GM10248 (cell line): Measurements from ENCODE around the gene TCEA2.

Experiments used
- CTCF ChIA-PET: fragments of 300-600 bp; sonication (Branson Sonifier 250); formaldehyde crosslinking; extraction: SDS; loops from one replicate; lab custom pipeline; 2021; ENCODE audit warnings: antibody characterized with exemption; lab: Yijun Ruan, JAX
- POLR2A ChIA-PET: fragments of 350-650 bp; sonication (Branson Sonifier 250); formaldehyde crosslinking; extraction: SDS; loops from one replicate; lab custom pipeline; 2020; ENCODE audit warnings: antibody characterized with exemption; lab: Yijun Ruan, JAX
- DNase-seq: peaks from one replicate; pipeline ENCODE4 v3.0.0; 2012; ENCODE audit errors: extremely low spot score
- TF ChIP-seq, protein P1 (sequence below): IDR thresholded peaks from 2 replicates; pipeline ENCODE4 v1.5.1; 2012; ENCODE audit warnings: mild to moderate bottlenecking, low read depth; ENCODE audit errors: extremely low read depth, missing control alignments, control extremely low read depth

Gene TCEA2

DNA sequence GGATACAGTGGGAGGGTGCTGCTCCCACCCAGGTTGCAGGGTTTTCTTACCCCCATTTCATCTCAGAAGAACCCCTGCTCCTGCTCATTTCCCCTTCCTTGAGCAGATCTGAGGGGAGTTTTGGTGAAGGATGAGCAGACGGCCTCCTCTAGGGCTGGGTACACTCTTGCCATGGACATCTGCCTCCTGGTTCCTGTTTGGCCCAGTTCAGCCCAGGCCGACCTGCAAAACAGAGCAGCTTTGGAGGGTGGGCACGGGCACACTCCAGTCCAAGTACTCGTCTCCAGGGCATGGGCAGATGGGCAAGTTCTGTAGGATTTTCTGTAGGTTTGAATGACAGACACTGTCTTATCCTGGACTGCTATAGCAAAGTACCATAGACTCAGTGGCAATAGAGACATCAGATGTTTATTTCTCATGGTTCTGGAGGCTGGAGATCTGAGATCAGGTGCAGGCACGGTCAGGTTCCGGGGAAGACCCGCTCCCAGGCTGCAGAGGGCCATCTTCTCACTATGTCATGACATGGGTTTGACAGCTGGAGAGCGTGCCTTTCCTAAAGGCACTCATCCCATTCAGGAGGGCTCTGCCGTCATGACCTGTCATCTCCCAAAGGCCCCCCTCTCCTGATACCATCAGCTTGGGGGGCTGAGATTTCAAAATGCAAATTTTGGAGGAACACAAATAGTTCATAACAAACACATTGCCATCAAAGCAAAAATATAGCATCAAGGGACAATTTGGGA is 38.1 kb downstream of the TCEA2 start:
- ChIA-PET CTCF (interaction anchor here (0.7 to 6.0 kb wide), 7 partner anchors 9 to 23 kb away, joined by 3 to 64 read pairs (median 4); partner anchors contain the start of gene LKAAEAR1), POLR2A (no interaction called here)
- no peak for DNase-seq
- TF ChIP-seq, protein P1, sequence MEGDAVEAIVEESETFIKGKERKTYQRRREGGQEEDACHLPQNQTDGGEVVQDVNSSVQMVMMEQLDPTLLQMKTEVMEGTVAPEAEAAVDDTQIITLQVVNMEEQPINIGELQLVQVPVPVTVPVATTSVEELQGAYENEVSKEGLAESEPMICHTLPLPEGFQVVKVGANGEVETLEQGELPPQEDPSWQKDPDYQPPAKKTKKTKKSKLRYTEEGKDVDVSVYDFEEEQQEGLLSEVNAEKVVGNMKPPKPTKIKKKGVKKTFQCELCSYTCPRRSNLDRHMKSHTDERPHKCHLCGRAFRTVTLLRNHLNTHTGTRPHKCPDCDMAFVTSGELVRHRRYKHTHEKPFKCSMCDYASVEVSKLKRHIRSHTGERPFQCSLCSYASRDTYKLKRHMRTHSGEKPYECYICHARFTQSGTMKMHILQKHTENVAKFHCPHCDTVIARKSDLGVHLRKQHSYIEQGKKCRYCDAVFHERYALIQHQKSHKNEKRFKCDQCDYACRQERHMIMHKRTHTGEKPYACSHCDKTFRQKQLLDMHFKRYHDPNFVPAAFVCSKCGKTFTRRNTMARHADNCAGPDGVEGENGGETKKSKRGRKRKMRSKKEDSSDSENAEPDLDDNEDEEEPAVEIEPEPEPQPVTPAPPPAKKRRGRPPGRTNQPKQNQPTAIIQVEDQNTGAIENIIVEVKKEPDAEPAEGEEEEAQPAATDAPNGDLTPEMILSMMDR = no peak

DNA sequence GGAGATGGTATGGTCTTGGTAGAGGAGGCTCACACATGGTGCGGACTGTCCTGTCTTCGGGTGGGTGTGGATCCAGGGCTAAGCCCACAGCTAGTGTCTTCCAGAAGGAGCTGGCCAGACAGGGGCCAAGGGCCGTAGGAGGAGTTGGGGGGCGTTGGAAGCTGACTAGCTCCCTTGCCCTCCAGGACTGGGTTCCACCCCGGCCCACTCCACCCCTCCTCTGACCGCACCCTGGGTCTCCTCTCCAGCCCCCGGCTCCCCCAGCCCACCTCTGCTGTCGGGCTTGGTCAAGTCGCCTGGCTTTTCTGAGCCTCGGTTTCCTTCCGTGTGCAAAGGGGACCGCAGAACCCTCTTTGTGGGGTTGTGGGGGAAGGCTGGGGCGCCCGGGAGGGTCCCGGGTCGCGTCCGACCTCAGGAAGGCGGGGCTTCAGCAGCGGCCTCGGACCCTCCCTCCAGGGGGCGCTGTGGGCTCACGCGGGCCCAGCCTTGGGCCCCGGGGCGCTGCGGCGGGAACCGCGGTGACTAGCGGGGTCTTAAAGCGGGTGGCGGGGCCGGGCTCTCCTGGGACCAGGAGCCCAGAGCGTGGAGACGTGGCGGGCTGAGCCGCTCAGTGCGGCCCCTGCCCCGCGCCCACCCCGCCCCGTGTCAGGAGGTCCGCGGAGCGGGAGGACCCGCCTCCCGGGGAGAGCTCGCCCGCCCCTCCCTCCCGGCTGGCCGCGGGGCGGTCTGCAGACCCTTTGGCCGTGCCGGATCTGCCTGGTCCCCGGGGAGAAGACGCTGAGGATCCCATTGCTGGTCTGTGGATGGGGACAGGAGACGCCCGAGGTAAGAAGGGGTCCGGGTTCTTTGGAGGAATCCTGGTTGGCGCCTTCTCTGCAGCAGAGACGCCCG is 39.0 kb downstream of the TCEA2 start:
- ChIA-PET CTCF (interaction anchor here (0.6 to 6.0 kb wide), 11 partner anchors 8 to 43 kb away, joined by 3 to 64 read pairs (median 4); partner anchors contain the start of gene LKAAEAR1), POLR2A (no interaction called here)
- DNase-seq = peak; percentile 85
- TF ChIP-seq, protein P1 = peak; percentile 81

DNA sequence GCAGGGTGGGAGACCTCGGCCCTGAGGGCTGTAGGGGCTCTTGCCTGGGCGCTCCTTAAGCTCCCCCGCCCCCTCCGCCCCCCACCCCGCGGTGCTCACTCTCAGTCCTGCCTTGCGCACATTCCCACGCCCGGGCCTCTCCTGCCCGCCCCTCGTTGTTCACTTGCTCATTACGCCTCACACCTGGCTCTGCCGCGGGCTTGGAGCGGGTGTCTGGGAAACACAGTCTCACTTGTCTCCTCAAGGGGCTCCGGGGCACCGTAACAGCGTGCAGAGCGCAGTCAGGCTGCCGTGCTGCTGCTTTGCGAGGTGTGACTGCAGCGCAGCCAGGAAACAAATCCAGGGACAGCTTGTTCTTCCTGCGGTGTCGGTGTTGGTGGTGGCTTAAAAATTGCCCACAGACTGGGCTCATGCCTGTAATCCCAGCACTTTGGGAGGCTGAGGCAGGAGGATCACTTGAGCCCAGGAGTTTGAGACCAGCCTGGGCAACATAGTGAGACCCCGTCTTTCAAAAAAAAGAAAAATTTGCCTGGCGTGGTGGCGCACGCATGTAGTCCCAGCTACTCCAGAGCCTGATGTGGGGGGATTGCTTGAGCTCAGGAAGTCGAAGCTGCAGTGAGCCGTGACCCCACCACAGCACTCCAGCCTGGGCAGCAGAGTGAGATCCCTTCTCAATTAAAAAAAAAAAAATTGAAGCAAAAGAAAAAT is 39.8 kb downstream of the TCEA2 start:
- no peak for DNase-seq
- TF ChIP-seq, protein P1 = no peak
- ChIA-PET POLR2A (interaction anchor here (0.6 kb wide), 1 partner anchor 65 kb away, joined by 3 read pairs; no protein-coding TSS in a partner anchor), CTCF (interaction anchor here (0.6 to 6.0 kb wide), 7 partner anchors 9 to 42 kb away, joined by 3 to 64 read pairs (median 5); partner anchors contain the start of gene LKAAEAR1)

DNA sequence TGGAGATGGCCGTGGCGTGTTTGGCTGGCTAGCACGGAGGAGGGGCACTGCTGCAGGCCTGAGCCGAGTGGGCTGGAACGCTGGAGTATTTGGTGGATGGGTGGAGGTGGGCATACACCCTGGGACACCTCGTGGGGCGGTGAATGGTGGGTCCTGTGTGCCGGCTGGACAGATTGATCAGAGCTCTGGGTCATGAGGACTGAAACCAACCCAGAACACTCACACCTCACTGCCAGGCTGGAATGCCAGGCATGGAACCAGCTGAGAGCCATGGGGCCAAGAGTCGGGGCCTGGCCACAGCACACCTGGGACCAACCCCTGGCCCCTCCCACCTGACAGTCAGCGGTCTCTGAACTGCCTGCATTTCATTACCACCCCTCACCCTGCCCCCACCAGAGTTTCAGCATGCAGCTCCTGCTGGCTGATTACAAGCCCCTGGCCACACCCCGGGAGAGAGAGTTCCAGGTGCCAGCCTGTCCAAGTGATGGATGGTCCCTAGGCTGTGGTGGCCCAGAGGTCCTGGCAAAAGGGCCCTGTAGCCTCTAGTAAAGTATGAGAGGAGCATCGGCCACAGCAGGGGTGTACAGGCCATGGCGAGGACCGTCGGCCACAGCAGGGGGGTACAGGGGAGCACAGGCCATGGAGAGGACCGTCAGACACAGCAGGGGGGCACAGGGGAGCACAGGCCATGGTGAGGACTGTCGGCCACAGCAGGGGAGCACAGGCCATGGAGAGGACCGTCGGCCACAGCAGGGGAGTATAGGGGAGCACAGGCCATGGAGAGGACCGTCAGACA is 41.1 kb downstream of the TCEA2 start:
- DNase-seq = no peak
- POLR2A ChIA-PET = no interaction called here

DNA sequence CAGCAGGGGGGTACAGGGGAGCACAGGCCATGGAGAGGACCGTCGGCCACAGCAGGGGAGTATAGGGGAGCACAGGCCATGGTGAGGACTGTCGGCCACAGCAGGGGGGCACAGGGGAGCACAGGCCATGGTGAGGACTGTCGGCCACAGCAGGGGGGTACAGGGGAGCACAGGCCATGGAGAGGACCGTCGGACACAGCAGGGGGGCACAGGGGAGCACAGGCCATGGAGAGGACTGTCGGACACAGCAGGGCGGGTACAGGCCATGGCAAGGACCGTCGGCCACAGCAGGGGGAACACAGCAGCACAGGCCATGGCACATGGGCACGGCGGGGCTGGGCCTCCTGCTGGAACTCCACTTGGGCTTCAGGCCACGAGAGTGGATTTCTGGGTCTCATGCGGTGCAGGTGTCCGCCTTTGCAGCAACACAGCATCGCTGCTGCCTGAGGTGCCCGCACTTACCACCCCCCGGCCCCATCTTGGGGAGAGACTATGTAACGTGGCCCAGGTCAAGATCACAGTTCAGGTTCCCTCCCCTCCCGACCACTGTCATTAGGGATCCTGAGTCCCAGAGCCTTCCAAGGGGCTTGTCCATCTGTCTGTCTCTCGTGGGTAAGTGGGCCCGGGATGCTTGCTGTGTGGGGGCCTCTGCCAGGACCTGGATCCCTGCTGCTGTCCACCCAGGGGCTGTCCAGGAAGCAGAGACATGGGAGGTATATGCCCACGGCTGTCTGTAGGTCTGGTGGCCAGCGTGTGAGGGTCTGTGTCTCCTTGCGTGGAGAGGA is 41.9 kb downstream of the TCEA2 start:
- ChIA-PET POLR2A (no interaction called here), CTCF (no interaction called here)
- DNase-seq = no peak
- TF ChIP-seq, protein P1 = no peak

More for the DNA sequence above, 41.1 kb downstream of the TCEA2 start:
- TF ChIP-seq, protein P1 = no peak
- CTCF ChIA-PET = interaction anchor here (6.0 kb wide), 1 partner anchor 14 kb away, joined by 64 read pairs; no protein-coding TSS in a partner anchor
